ENCODE data around the gene ELAPOR2.

DNA sequence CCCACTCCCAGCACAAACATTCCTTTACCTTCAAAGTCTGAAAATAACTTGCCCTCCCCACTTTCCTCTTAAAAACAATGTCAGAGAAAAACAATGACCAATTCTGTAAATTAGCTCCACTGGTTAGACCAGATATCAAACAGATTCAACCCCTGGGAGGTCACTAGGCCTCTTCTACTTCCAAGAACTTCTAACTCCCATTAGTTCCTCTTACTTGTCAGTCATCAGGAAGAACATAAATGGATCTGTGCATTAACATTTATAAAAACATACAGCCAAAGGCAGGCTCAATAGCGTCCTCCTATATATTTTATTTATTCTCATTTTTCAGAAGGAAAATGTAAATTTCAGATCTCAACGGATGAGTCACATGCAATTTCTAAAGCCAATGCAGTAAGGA, 2.2 kb downstream of the ELAPOR2 start:
- TF ChIP-seq, protein P1, sequence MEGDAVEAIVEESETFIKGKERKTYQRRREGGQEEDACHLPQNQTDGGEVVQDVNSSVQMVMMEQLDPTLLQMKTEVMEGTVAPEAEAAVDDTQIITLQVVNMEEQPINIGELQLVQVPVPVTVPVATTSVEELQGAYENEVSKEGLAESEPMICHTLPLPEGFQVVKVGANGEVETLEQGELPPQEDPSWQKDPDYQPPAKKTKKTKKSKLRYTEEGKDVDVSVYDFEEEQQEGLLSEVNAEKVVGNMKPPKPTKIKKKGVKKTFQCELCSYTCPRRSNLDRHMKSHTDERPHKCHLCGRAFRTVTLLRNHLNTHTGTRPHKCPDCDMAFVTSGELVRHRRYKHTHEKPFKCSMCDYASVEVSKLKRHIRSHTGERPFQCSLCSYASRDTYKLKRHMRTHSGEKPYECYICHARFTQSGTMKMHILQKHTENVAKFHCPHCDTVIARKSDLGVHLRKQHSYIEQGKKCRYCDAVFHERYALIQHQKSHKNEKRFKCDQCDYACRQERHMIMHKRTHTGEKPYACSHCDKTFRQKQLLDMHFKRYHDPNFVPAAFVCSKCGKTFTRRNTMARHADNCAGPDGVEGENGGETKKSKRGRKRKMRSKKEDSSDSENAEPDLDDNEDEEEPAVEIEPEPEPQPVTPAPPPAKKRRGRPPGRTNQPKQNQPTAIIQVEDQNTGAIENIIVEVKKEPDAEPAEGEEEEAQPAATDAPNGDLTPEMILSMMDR (IDR thresholded peaks at IDR 0.05) = no peak
- no peak for TF ChIP-seq POLR2A (IDR thresholded peaks at IDR 0.05)
